GM12878 (cell line): ENCODE results near the gene C17orf58. TPM values are rescaled to one million over a fixed set of nuclear protein-coding genes. Genes with fewer than 3 reads are reported as not detected.

Experiments
- ATAC-seq: fragments of 200-7000 bp; cut with Tn5 transposase; 3 replicates; pipeline ENCODE4 v1.9.1; 2020; ENCODE audit warnings: mild to moderate bottlenecking, moderate library complexity
- BruUV-seq: library from RNA; stranded (reverse); fragments of 400-500 nt; replicated peaks from 2 replicates; lab custom pipeline; 2021; lab: Mats Ljungman, UMichigan
- CTCF ChIA-PET: fragments of 300-600 bp; sonication (Branson Sonifier 250); formaldehyde crosslinking; extraction: SDS; loops from one replicate; lab custom pipeline; 2021; ENCODE audit warnings: inconsistent platforms; lab: Yijun Ruan, JAX
- POLR2A ChIA-PET: fragments of 350-600 bp; formaldehyde crosslinking; extraction: SDS; loops from one replicate; lab custom pipeline; 2021; ENCODE audit warnings: inconsistent platforms; lab: Charles Lee
- RAD21 ChIA-PET: fragments of 300-600 bp; sonication (Branson Sonifier 250); formaldehyde crosslinking; loops from one replicate; lab custom pipeline; 2023; ENCODE audit warnings: antibody characterized with exemption; ENCODE audit not compliant: unreplicated experiment; lab: Charles Lee
- SMC1A ChIA-PET: fragments of 300-600 bp; sonication (Branson Sonifier 250); formaldehyde crosslinking; loops from one replicate; lab custom pipeline; 2023; ENCODE audit not compliant: unreplicated experiment, uncharacterized antibody; lab: Charles Lee
- DNase-seq: peaks from one replicate; pipeline ENCODE4 v3.0.0-alpha.2; 2011; ENCODE audit warnings: low read depth, low spot score
- FAIRE-seq: peaks from 3 replicates; lab custom pipeline; 2011; peaks lifted over from hg19 to GRCh38; lab: Jason Lieb, UNC
- H2AFZ ChIP-seq: 2 replicates; pipeline ENCODE4 v1.6.0; 2011; ENCODE audit warnings: low read depth, low read length, control low read depth; ENCODE audit not compliant: control insufficient read depth
- H3K27ac ChIP-seq: 2 replicates; pipeline ENCODE4 v1.5.1; 2011; ENCODE audit warnings: control low read depth; ENCODE audit not compliant: control insufficient read depth, insufficient read depth
- H3K27me3 ChIP-seq, 2 experiments: replicated peaks in 1 of 2; 2 replicates each; pipeline versions ENCODE4 v1.6.0 to v1.6.1; 2011; ENCODE audit warnings: low read length in 1 of 2; ENCODE audit not compliant: control insufficient read depth in 2 of 2, insufficient read depth in 2 of 2
- H3K36me3 ChIP-seq, 2 experiments: 2 replicates each; pipeline ENCODE4 v1.5.1; 2011; ENCODE audit warnings: low read length in 1 of 2; ENCODE audit not compliant: control insufficient read depth in 2 of 2, insufficient read depth in 2 of 2
- H3K4me1 ChIP-seq: 2 replicates; pipeline ENCODE4 v1.6.1; 2011; ENCODE audit warnings: mild to moderate bottlenecking, low read length, moderate library complexity, mixed read lengths; ENCODE audit not compliant: control insufficient read depth, insufficient read depth
- H3K4me2 ChIP-seq: 2 replicates; pipeline ENCODE4 v1.6.0; 2011; ENCODE audit warnings: control low read depth; ENCODE audit not compliant: control insufficient read depth, insufficient read depth
- H3K4me3 ChIP-seq: fragments of 200-600 bp; sonication (generic); 2 replicates; pipeline ENCODE4 v1.5.1; 2016
- H3K79me2 ChIP-seq: 2 replicates; pipeline ENCODE4 v1.6.0; 2011; ENCODE audit warnings: low read length; ENCODE audit not compliant: control insufficient read depth, insufficient read depth
- H3K9ac ChIP-seq: 2 replicates; pipeline ENCODE4 v1.8.0; 2011; ENCODE audit warnings: low read length, control low read depth, mixed read lengths; ENCODE audit not compliant: control insufficient read depth, insufficient read depth
- H3K9me3 ChIP-seq: replicated peaks from 3 replicates; pipeline ENCODE4 v1.5.1; 2011; ENCODE audit warnings: mild to moderate bottlenecking, low read length; ENCODE audit not compliant: control insufficient read depth, insufficient read depth
- H4K20me1 ChIP-seq: 2 replicates; pipeline ENCODE4 v1.6.0; 2011; ENCODE audit not compliant: control insufficient read depth, insufficient read depth
- ATF7 ChIP-seq: fragments of 450-650 bp; IDR thresholded peaks from 2 replicates; pipeline ENCODE4 v1.6.1; 2016; ENCODE audit warnings: low read depth, mild to moderate bottlenecking
- CREB1 ChIP-seq: IDR thresholded peaks from 2 replicates; pipeline ENCODE4 v1.6.1; 2012; ENCODE audit warnings: low read depth, mild to moderate bottlenecking, inconsistent platforms
- CREM ChIP-seq: IDR thresholded peaks from 2 replicates; pipeline ENCODE4 v1.6.1; 2014; ENCODE audit warnings: antibody characterized with exemption, low read depth
- HDAC6 ChIP-seq: fragments of 200-600 bp; sonication (generic); IDR thresholded peaks from one replicate; pipeline ENCODE4 v1.8.0; 2017; ENCODE audit warnings: antibody characterized with exemption; ENCODE audit not compliant: unreplicated experiment
- IKZF2 ChIP-seq, 2 experiments: fragments of 450-650 bp; IDR thresholded peaks; 2 replicates each; pipeline ENCODE4 v1.6.1; 2017; ENCODE audit warnings: mild to moderate bottlenecking in 2 of 2, moderate library complexity in 2 of 2
- JUNB ChIP-seq: IDR thresholded peaks from 2 replicates; pipeline ENCODE4 v1.6.1; 2016; ENCODE audit warnings: antibody characterized with exemption, mild to moderate bottlenecking
- MXI1 ChIP-seq: fragments of 150-350 bp; IDR thresholded peaks from 2 replicates; pipeline ENCODE4 v1.6.1; 2011; ENCODE audit warnings: low read depth, mild to moderate bottlenecking, inconsistent platforms, low read length, improper control_type of control experiment
- NKRF ChIP-seq: fragments of 450-650 bp; conservative IDR thresholded peaks from 2 replicates; pipeline ENCODE4 v1.6.1; 2017; ENCODE audit warnings: mild to moderate bottlenecking, moderate library complexity
- RAD21 ChIP-seq: IDR thresholded peaks from 2 replicates; pipeline ENCODE4 v1.6.1; 2011; ENCODE audit warnings: mild to moderate bottlenecking, low read depth, low read length, moderate library complexity; ENCODE audit not compliant: insufficient read depth
- SPI1 ChIP-seq: IDR thresholded peaks from 2 replicates; pipeline ENCODE4 v1.6.1; 2011; ENCODE audit warnings: low read depth, mild to moderate bottlenecking, low read length, moderate library complexity, borderline replicate concordance; ENCODE audit not compliant: insufficient read depth
- TAF1 ChIP-seq: IDR thresholded peaks from 2 replicates; pipeline ENCODE4 v1.6.1; 2011; ENCODE audit warnings: mild to moderate bottlenecking, low read depth, low read length, borderline replicate concordance
- TCF3 ChIP-seq: IDR thresholded peaks from 2 replicates; pipeline ENCODE4 v1.6.1; 2012; ENCODE audit warnings: low read depth, mild to moderate bottlenecking, low read length, borderline replicate concordance; ENCODE audit not compliant: insufficient read depth
- TCF7 ChIP-seq: IDR thresholded peaks from 2 replicates; pipeline ENCODE4 v1.6.1; 2014; ENCODE audit warnings: antibody characterized with exemption, borderline replicate concordance
- ZNF622 ChIP-seq: fragments of 450-650 bp; IDR thresholded peaks from 2 replicates; pipeline ENCODE4 v1.6.1; 2017; ENCODE audit warnings: mild to moderate bottlenecking, inconsistent platforms
- WGBS: methylation state at CpG from one replicate; pipeline ENCODE4 v1.1.6; 2016; ENCODE audit warnings: low lambda C conversion rate; ENCODE audit not compliant: insufficient replicate concordance, insufficient coverage; ENCODE audit errors: missing lambda C conversion rate; 5-methylcytosine and 5-hydroxymethylcytosine counted together
- in situ Hi-C: fragments of 300-500 bp; cut with MboI; formaldehyde crosslinking; loops from 9 replicates; pipeline ENCODE4 v1.14.3; 2018; ENCODE audit warnings: mixed read lengths
- intact Hi-C: fragments of 100-400 bp; cut with micrococcal nuclease; formaldehyde crosslinking; loops from one replicate; pipeline ENCODE4 v1.14.2; 2022; ENCODE audit not compliant: unreplicated experiment
- polyA plus RNA-seq, 11 experiments: library from polyadenylated mRNA; depleted of rRNA in 4 of 11; unstranded in 6 of 11; stranded (reverse) in 5 of 11; fragments of >200 nt; fragmentation: Nextera tagmentation in 4 of 11; fragmentation: Illumina TruSeq in 1 of 11; extraction: Ambion mirVana in 4 of 11; extraction: Trizol in 1 of 11; gene quantifications; 1 replicate in 1 of 11; 2 replicates in 10 of 11; pipeline versions ENCODE4 v1.2.1 to v1.2.3, GENCODE V29; 2011 to 2016; ENCODE audit warnings: inconsistent platforms in 2 of 11, missing spikeins in 2 of 11, low read depth in 1 of 11
- total RNA-seq, 4 experiments: library from RNA; depleted of rRNA in 3 of 4; stranded (reverse); fragments of >200 nt in 3 of 4; fragmentation: Illumina TruSeq in 1 of 4; extraction: Trizol in 1 of 4; gene quantifications; 2 replicates each; pipeline versions ENCODE4 v1.2.1 to v1.2.3, GENCODE V29; 2013 to 2021

The C17orf58 gene
- total and polyA plus RNA-seq, 10 of the 15 experiments (the other 5 are each of a cell fraction or from before 2014, with no cell fraction given): 3.3 to 12.3 (median 6.2) TPM

GRCh38 chr17:68036304-68037147, 40.3 kb upstream of the C17orf58 start:
- intact Hi-C loops (no loop called here), in situ Hi-C loops (no loop called here)
- WGBS: 6% methylated on average over 11 of the region's 11 CpGs
- ChIA-PET RAD21 (interaction anchor here (0.9 to 2.4 kb wide), 3 partner anchors 17 to 426 kb away, joined by 3 to 10 read pairs (median 4); no protein-coding TSS in a partner anchor), SMC1A (interaction anchor here (0.8 to 2.0 kb wide), 8 partner anchors 12 to 461 kb away, joined by 3 to 8 read pairs (median 4); no protein-coding TSS in a partner anchor), POLR2A (interaction anchor here (1.3 to 2.2 kb wide), 3 partner anchors 8 to 421 kb away, joined by 3 to 12 read pairs (median 5); partner anchors contain the start of gene WIPI1), CTCF (interaction anchor here (0.6 to 2.3 kb wide), 9 partner anchors 13 to 426 kb away, joined by 3 to 7 read pairs (median 3); no protein-coding TSS in a partner anchor)
- Histone ChIP-seq H3K79me2 (peaks cover 36% of the 10 kb centered on the region), H3K4me3 (peak overlapping the region; percentile 76), H3K9me3 (no peaks in the 10 kb centered on the region; the same call in 2 of the 3 replicates), H3K4me1 (peaks cover 9% of the 10 kb centered on the region; the same call in 1 of the 2 replicates), H2AFZ (peak overlapping the region; percentile 66), H3K9ac (peak overlapping the region; percentile 96), H3K4me2 (peak overlapping the region; percentile 76), H3K27ac (peak overlapping the region; percentile 87), H3K36me3 (peaks cover 8 to 25% of the 10 kb centered on the region in 2 experiments), H3K27me3 (no peaks in the 10 kb centered on the region), H4K20me1 (no peaks in the 10 kb centered on the region)
- FAIRE-seq: no peak
- ATAC-seq: no peak
- DNase-seq: no peak
- BruUV-seq: no TSS peak
- TF ChIP-seq IKZF2 (IDR thresholded peaks at IDR 0.05) (0 out of 4 replicates have a peak, but pooled peaks of 1 of the 2 experiments have one; percentile 4), MXI1 (0 out of 2 replicates have a peak, but pooled peaks have one; percentile 29), RAD21 (no peak), ATF7 (peak; percentile 63), JUNB (no peak), CREB1 (peak; percentile 96), ZNF622 (no peak), NKRF (no peak), SPI1 (0 out of 2 replicates have a peak, but pooled peaks have one; percentile 4), TCF3 (no peak), TAF1 (no peak), HDAC6 (no peak), CREM (peak; percentile 82), TCF7 (no peak)
